Measurements from ENCODE around the gene STK11. TPM values are rescaled to one million over a fixed set of nuclear protein-coding genes. Genes with fewer than 3 reads are reported as not detected.

STK11 gene
- total RNA-seq, 4 donors from 2014 or later = 74.0 to 106 (median 78.4) TPM

GRCh38 chr19:1257475-1258162, 52.0 kb downstream of the STK11 start:
- no peak for TF ChIP-seq CTCF (IDR thresholded peaks at IDR 0.05)
- TF ChIP-seq POLR2A (IDR thresholded peaks at IDR 0.05) = no peak
- intact Hi-C loops (cut with DNase I; ENCODE audit: low total_unique reads) = no loop called here
- H3K4me3 ChIP-seq (ENCODE audit: low read depth, poor library complexity, severe bottlenecking) = no peak overlapping the region
- WGBS, 2 donors = 57 to 58% methylated on average over 23 of the region's 23 CpGs
- no peak for DNase-seq (ENCODE audit: low spot score in 2 of 2)

- WGBS, 2 donors = 52 to 70% methylated on average over 8 of the region's 8 CpGs
- no peak overlapping the region for H3K4me3 ChIP-seq (ENCODE audit: low read depth, poor library complexity, severe bottlenecking)
- intact Hi-C loops (cut with DNase I; ENCODE audit: low total_unique reads) = no loop called here
- no peak for DNase-seq (ENCODE audit: low spot score in 2 of 2)
- no peak for TF ChIP-seq CTCF (IDR thresholded peaks at IDR 0.05)
- TF ChIP-seq POLR2A (IDR thresholded peaks at IDR 0.05) = no peak
Observed at GRCh38 chr19:1258163-1258492, 52.5 kb downstream of the STK11 start.

GRCh38 chr19:1258707-1259205, 53.2 kb downstream of the STK11 start:
- no peak for DNase-seq (ENCODE audit: low spot score in 2 of 2)
- H3K4me3 ChIP-seq (ENCODE audit: low read depth, poor library complexity, severe bottlenecking) = no peak overlapping the region
- TF ChIP-seq POLR2A (IDR thresholded peaks at IDR 0.05) (no peak), CTCF (IDR thresholded peaks at IDR 0.05) (no peak)

GRCh38 chr19:1259206-1259875, 53.8 kb downstream of the STK11 start:
- TF ChIP-seq POLR2A (IDR thresholded peaks at IDR 0.05) = no peak
- TF ChIP-seq CTCF (IDR thresholded peaks at IDR 0.05) = peak in 1 of 3 donors; percentile 24
- intact Hi-C loops (cut with DNase I; ENCODE audit: low total_unique reads) = no loop called here
- DNase-seq (ENCODE audit: low spot score in 2 of 2) = peak in 1 of 2 donors; percentile 96
- 5 to 8% methylated on average over 11 to 12 of the region's 17 CpGs for WGBS, 2 donors
- H3K4me3 ChIP-seq (ENCODE audit: low read depth, poor library complexity, severe bottlenecking) = no peak overlapping the region

More at GRCh38 chr19:1258707-1259205, 53.2 kb downstream of the STK11 start:
- intact Hi-C loops (cut with DNase I; ENCODE audit: low total_unique reads) = no loop called here
- WGBS, 2 donors = 7 to 8% methylated on average over 15 of the region's 15 CpGs

- intact Hi-C loops (cut with DNase I; ENCODE audit: low total_unique reads) = no loop called here
- TF ChIP-seq CTCF (IDR thresholded peaks at IDR 0.05) (no peak), POLR2A (IDR thresholded peaks at IDR 0.05) (no peak)
- WGBS, 2 donors = 17 to 29% methylated on average over 20 to 29 of the region's 33 CpGs
- peak in 1 of 2 donors; percentile 90 for DNase-seq (ENCODE audit: low spot score in 2 of 2)
- H3K4me3 ChIP-seq (ENCODE audit: low read depth, poor library complexity, severe bottlenecking) = no peak overlapping the region
Observed at GRCh38 chr19:1259876-1260748, 54.5 kb downstream of the STK11 start.

Data from lower leg skin (tissue), 4 donors.